ENCODE results near the gene JAKMIP2.

JAKMIP2 gene

GRCh38 chr5:147708708-147709107, 73.8 kb downstream of the JAKMIP2 start:
- H3K4me3 ChIP-seq (replicated peaks in 1 of 2; ENCODE audit: low read depth in 2 of 2, low read length in 2 of 2), result no peak overlapping the region
- no peak for DNase-seq (ENCODE audit: low read depth in 2 of 2)
- no peak for TF ChIP-seq CTCF (IDR thresholded peaks at IDR 0.05; ENCODE audit: low read depth, low read length)

GRCh38 chr5:147704544-147704943, 78.0 kb downstream of the JAKMIP2 start:
- TF ChIP-seq CTCF (IDR thresholded peaks at IDR 0.05; ENCODE audit: low read depth, low read length), result no peak
- H3K4me3 ChIP-seq (replicated peaks in 1 of 2; ENCODE audit: low read depth in 2 of 2, low read length in 2 of 2), result no peak overlapping the region
- no peak for DNase-seq (ENCODE audit: low read depth in 2 of 2)

- no peak for TF ChIP-seq CTCF (IDR thresholded peaks at IDR 0.05; ENCODE audit: low read depth, low read length)
- no peak overlapping the region for H3K4me3 ChIP-seq (replicated peaks in 1 of 2; ENCODE audit: low read depth in 2 of 2, low read length in 2 of 2)
- DNase-seq (ENCODE audit: low read depth in 2 of 2), result no peak
Observed at GRCh38 chr5:147701468-147701867, 81.1 kb downstream of the JAKMIP2 start.

- no peak overlapping the region for H3K4me3 ChIP-seq (replicated peaks in 1 of 2; ENCODE audit: low read depth in 2 of 2, low read length in 2 of 2)
- no peak for DNase-seq (ENCODE audit: low read depth in 2 of 2)
- TF ChIP-seq CTCF (IDR thresholded peaks at IDR 0.05; ENCODE audit: low read depth, low read length), result no peak
Observed at GRCh38 chr5:147699496-147700088, 82.9 kb downstream of the JAKMIP2 start.

- TF ChIP-seq CTCF (IDR thresholded peaks at IDR 0.05; ENCODE audit: low read depth, low read length), result no peak
- no peak overlapping the region for H3K4me3 ChIP-seq (replicated peaks in 1 of 2; ENCODE audit: low read depth in 2 of 2, low read length in 2 of 2)
- DNase-seq (ENCODE audit: low read depth in 2 of 2), result no peak
Observed at GRCh38 chr5:147697380-147697779, 85.1 kb downstream of the JAKMIP2 start.

- no peak overlapping the region for H3K4me3 ChIP-seq (replicated peaks in 1 of 2; ENCODE audit: low read depth in 2 of 2, low read length in 2 of 2)
- DNase-seq (ENCODE audit: low read depth in 2 of 2), result no peak
- no peak for TF ChIP-seq CTCF (IDR thresholded peaks at IDR 0.05; ENCODE audit: low read depth, low read length)
Observed at GRCh38 chr5:147694772-147695171, 87.8 kb downstream of the JAKMIP2 start.

- no peak for TF ChIP-seq CTCF (IDR thresholded peaks at IDR 0.05; ENCODE audit: low read depth, low read length)
- H3K4me3 ChIP-seq (replicated peaks in 1 of 2; ENCODE audit: low read depth in 2 of 2, low read length in 2 of 2), result no peak overlapping the region
- DNase-seq (ENCODE audit: low read depth in 2 of 2), result no peak
Observed at GRCh38 chr5:147693233-147693632, 89.3 kb downstream of the JAKMIP2 start.

Data from cardiac fibroblast (primary cell).